PFSK-1 (cell line): ENCODE data around the gene CYP17A1.

Experiments used
- POLR2AphosphoS5 ChIP-seq: IDR thresholded peaks from 2 replicates; pipeline ENCODE4 v1.6.1; 2012; ENCODE audit warnings: low read depth, mild to moderate bottlenecking, control low read depth, low read length, moderate library complexity
- REST ChIP-seq, 2 experiments: IDR thresholded peaks; 2 replicates each; pipeline versions ENCODE4 v1.6.1 to v1.8.0; 2011 to 2012; ENCODE audit warnings: low read depth in 2 of 2, low read length in 2 of 2, control low read depth in 1 of 2, inconsistent platforms in 1 of 2, mild to moderate bottlenecking in 1 of 2, moderate library complexity in 1 of 2; ENCODE audit not compliant: insufficient read depth in 1 of 2
- TAF1 ChIP-seq: IDR thresholded peaks from 2 replicates; pipeline ENCODE4 v1.6.1; 2012; ENCODE audit warnings: low read length, control low read depth, borderline replicate concordance; ENCODE audit not compliant: insufficient read depth

- no peak for TF ChIP-seq POLR2AphosphoS5
- TF ChIP-seq TAF1: no peak
- TF ChIP-seq REST (IDR thresholded peaks at IDR 0.05; ENCODE audit: insufficient read depth in 1 of 2, low read depth in 2 of 2, low read length in 2 of 2): no peak
These were observed 35.0 kb upstream of the CYP17A1 start for GRCh38 chr10:102872163-102872562.
